Measurements from ENCODE around the gene HYDIN. TPM values are rescaled to one million over a fixed set of nuclear protein-coding genes. Genes with fewer than 3 reads are reported as not detected.

Gene HYDIN
- total and polyA plus RNA-seq, 9 of the 15 experiments (the other 6 are each of a cell fraction or from before 2014, with no cell fraction given) = 0.08 to 0.43 (median 0.14) TPM; not detected in 1

DNA sequence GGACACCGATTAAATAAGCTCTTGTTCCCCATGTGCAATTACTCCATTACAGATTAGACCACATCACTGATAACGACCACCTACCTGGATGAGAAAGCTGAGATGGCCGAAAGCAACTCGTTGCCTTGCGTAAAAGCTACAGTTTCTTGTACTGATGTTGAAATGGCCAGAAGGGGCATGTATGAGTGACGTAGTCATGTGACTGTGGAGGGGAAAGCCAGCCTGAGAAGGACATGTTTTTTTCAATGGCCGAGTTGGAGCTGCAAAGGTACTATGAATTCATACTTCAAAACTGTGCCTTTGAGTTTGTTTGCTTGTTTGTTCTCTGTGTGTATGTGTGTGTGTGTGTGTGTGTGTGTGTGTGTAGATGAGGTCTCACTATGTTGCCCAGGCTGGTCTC lies 17.0 kb upstream of the HYDIN start:
- in situ Hi-C loops (cut with MboI) (no loop called here), intact Hi-C loops (cut with micrococcal nuclease) (no loop called here)
- no TSS peak for BruUV-seq (replicated peaks)
- Histone ChIP-seq H3K36me3 (ENCODE audit: control insufficient read depth, insufficient read depth, low read length) (no peaks in the 10 kb centered on the region), H3K9me1 (ENCODE audit: control insufficient read depth, insufficient read depth, low read length) (no peaks in the 10 kb centered on the region), H3K9ac (ENCODE audit: insufficient read depth in 1 of 2, low read depth in 2 of 2, low read length in 2 of 2) (no peak overlapping the region), H3K4me2 (ENCODE audit: insufficient read depth, low read length) (no peak overlapping the region), H4K20me1 (replicated peaks; ENCODE audit: control insufficient read depth, insufficient read depth, low read length) (no peaks in the 10 kb centered on the region), H3K4me1 (replicated peaks in 1 of 2; ENCODE audit: control insufficient read depth in 2 of 2, insufficient read depth in 2 of 2, low read length in 2 of 2) (no peaks in the 10 kb centered on the region), H3K4me3 (no peak overlapping the region), H3K27me3 (ENCODE audit: control insufficient read depth in 2 of 2, insufficient read depth in 2 of 2, low read length in 2 of 2) (peaks cover 5% of the 10 kb centered on the region in 2 experiments; a peak in 3 of 5 replicates), H2AFZ (ENCODE audit: low read depth, low read length) (no peak overlapping the region), H3K79me2 (ENCODE audit: control insufficient read depth, insufficient read depth, low read length) (no peaks in the 10 kb centered on the region), H3K27ac (ENCODE audit: extremely low read depth, low read depth, low read length) (no peak overlapping the region), H3K9me3 (replicated peaks; ENCODE audit: control insufficient read depth, insufficient read depth, low read depth, low read length) (no peaks in the 10 kb centered on the region)
- ChIA-PET POLR2A (no interaction called here), CTCF (ENCODE audit: low intra/inter-chr PET ratio) (no interaction called here)
- WGBS (ENCODE audit: insufficient coverage, low coverage, missing lambda C conversion rate) = 2% methylated on average over 7 of the region's 7 CpGs
- ATAC-seq (no peak), FAIRE-seq (peak; percentile 57), DNase-seq (ENCODE audit: extremely low read depth in 1 of 4, low spot score in 3 of 4) (no peak)
- TF ChIP-seq, protein P1, sequence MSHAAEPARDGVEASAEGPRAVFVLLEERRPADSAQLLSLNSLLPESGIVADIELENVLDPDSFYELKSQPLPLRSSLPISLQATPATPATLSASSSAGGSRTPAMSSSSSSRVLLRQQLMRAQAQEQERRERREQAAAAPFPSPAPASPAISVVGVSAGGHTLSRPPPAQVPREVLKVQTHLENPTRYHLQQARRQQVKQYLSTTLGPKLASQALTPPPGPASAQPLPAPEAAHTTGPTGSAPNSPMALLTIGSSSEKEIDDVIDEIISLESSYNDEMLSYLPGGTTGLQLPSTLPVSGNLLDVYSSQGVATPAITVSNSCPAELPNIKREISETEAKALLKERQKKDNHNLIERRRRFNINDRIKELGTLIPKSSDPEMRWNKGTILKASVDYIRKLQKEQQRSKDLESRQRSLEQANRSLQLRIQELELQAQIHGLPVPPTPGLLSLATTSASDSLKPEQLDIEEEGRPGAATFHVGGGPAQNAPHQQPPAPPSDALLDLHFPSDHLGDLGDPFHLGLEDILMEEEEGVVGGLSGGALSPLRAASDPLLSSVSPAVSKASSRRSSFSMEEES (CRISPR knock-in tag; IDR thresholded peaks at IDR 0.05) = peak; percentile 59
- no peak for TF ChIP-seq ZNF561 (CRISPR knock-in tag; conservative IDR thresholded peaks at IDR 0.05)

GRCh38 chr16:71246309-71246708 lies 15.8 kb upstream of the HYDIN start:
- H4K20me1 ChIP-seq (replicated peaks; ENCODE audit: control insufficient read depth, insufficient read depth, low read length) = no peaks in the 10 kb centered on the region
- no peak overlapping the region for H3K4me3 ChIP-seq
- CTCF ChIA-PET (ENCODE audit: low intra/inter-chr PET ratio) = no interaction called here
- no peak overlapping the region for H3K27ac ChIP-seq (ENCODE audit: extremely low read depth, low read depth, low read length)
- POLR2A ChIA-PET = no interaction called here
- in situ Hi-C loops (cut with MboI) (no loop called here), intact Hi-C loops (cut with micrococcal nuclease) (no loop called here)
- H3K9ac ChIP-seq (ENCODE audit: insufficient read depth in 1 of 2, low read depth in 2 of 2, low read length in 2 of 2) = no peak overlapping the region
- no peaks in the 10 kb centered on the region for H3K36me3 ChIP-seq (ENCODE audit: control insufficient read depth, insufficient read depth, low read length)
- H3K9me3 ChIP-seq (replicated peaks; ENCODE audit: control insufficient read depth, insufficient read depth, low read depth, low read length) = no peaks in the 10 kb centered on the region
- no peaks in the 10 kb centered on the region for H3K79me2 ChIP-seq (ENCODE audit: control insufficient read depth, insufficient read depth, low read length)
- peaks cover 5% of the 10 kb centered on the region in 2 experiments; a peak in 2 of 5 replicates for H3K27me3 ChIP-seq (ENCODE audit: control insufficient read depth in 2 of 2, insufficient read depth in 2 of 2, low read length in 2 of 2)
- H3K9me1 ChIP-seq (ENCODE audit: control insufficient read depth, insufficient read depth, low read length) = no peaks in the 10 kb centered on the region
- H3K4me2 ChIP-seq (ENCODE audit: insufficient read depth, low read length) = no peak overlapping the region
- no TSS peak for BruUV-seq (replicated peaks)
- DNase-seq (ENCODE audit: extremely low read depth in 1 of 4, low spot score in 3 of 4) (no peak), ATAC-seq (no peak), FAIRE-seq (no peak)
- no peaks in the 10 kb centered on the region for H3K4me1 ChIP-seq (replicated peaks in 1 of 2; ENCODE audit: control insufficient read depth in 2 of 2, insufficient read depth in 2 of 2, low read length in 2 of 2)
- H2AFZ ChIP-seq (ENCODE audit: low read depth, low read length) = no peak overlapping the region
- TF ChIP-seq TAF1 (IDR thresholded peaks at IDR 0.05; ENCODE audit: control insufficient read depth, extremely low read depth, insufficient read depth, low read length, severe bottlenecking) (no peak), C11orf30 (IDR thresholded peaks at IDR 0.05; ENCODE audit: low read depth) (0 out of 2 replicates have a peak, but pooled peaks have one; percentile 6), PTBP1 (IDR thresholded peaks at IDR 0.05; ENCODE audit: low read depth, low read length) (no peak), PPARD (CRISPR knock-in tag; IDR thresholded peaks at IDR 0.05) (no peak), ZBTB43 (CRISPR knock-in tag; IDR thresholded peaks at IDR 0.05) (no peak), ZNF316 (IDR thresholded peaks at IDR 0.05) (0 out of 2 replicates have a peak, but pooled peaks have one; percentile 44), ZNF274 (IDR thresholded peaks at IDR 0.05; ENCODE audit: borderline replicate concordance, low read depth, low read length) (no peak)
- TF ChIP-seq, protein P2, sequence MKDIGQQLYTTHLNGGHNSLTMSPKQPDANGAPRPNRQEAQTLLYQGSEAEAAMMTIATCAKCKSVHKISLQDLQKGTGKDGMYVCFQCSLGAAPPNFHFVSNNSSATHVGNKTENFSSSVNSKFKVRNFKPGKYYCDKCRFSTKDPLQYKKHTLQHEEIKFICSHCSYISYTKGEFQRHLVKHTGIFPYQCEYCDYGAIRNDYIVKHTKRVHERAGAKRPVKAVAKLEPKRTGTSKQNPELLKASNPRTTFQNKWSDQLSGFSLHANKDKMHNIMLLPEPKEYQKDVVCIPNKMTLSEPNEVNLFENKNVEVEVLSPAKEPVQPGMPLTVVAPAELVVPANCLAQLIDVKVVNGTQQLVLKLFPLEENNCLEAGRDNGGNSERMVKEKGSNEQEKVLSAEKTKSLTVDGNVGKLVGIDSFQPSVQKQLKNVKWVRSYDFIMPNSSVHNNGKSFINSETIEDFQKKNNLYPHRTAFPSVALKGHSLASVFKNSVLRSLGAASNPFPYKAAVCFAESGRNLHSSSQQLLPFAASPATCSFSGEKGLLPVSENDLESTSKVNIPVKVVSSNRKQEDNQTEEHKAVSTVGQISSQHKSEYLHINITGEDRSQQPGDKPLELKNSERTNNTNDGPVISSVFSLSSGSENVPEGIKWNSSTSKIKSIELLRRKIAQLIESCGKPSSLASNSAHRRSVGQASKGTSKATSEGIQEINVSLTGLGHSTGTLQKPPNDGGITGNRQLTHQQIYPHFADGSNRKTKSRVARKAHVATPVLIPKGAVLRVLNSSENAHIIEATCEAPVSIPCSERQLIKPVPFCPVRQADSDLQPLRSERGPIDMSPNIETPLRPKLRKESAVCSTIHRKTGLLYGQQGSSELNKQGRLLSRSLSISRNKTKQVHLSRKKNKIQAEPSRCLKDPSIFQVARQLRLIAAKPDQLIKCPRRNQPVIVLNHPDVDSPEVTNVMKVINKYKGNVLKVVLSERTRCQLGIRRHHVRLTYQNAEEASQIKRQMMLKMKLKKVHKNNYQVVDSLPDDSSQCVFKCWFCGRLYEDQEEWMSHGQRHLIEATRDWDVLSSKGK (CRISPR knock-in tag; IDR thresholded peaks at IDR 0.05) = no peak
